Inflammatory macrophage treated with lipopolysaccharide for 4 hours (primary cell): ENCODE measurements around the gene SETD6.
"Not testable (repeated sequence)": the region's sequence is repeated elsewhere in the genome, so short reads cannot be mapped to it uniquely, and the experiment has no call there.

Experiments used
- DNase-seq: peaks from one replicate; pipeline ENCODE4 v3.0.0-alpha.2; 2020

SETD6 gene

GRCh38 chr16:58548378-58548777, 33.1 kb downstream of the SETD6 start:
- no peak for DNase-seq

- no peak for DNase-seq
Measured at GRCh38 chr16:58551496-58551895, 36.2 kb downstream of the SETD6 start.

DNA sequence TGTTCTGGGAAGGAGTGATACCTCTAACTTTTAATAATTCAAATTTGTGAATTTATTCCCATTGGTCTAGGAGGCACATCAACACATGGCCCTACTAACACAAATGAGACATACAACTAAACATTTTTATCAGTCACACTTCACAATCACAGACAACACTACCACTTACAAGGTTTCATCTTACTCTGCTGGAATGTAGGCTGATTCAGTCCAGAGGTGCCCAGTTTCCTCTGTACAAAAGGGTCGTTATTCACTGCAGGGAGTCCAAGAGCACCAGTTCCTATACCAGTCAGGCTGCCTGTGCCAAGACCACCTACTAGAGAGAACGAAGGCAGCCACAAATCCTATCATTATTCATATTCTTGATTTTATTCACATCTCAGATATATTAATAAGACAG, 41.4 kb downstream of the SETD6 start:
- no peak for DNase-seq

DNA sequence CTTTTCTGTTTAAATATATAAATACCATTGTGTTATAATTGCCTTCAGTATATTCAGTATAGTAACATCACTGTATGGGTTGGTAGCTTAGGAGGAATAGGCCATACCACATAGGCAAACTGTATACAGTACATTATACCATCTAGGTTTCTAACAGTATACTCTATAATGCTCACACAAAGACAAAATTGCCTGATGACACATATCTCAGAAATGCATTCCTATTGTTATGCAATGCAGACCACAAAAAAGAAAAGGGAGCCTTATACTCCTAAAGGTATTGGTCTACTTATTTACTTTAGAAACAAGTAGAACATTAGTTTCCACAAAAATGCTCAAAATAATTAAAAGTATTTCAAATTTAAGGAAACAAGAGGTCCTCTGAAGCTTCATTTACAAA, 47.9 kb downstream of the SETD6 start:
- no peak for DNase-seq

GRCh38 chr16:58563775-58564174, 48.5 kb downstream of the SETD6 start:
- DNase-seq: no peak

- DNase-seq: not testable (repeated sequence)
Measured at GRCh38 chr16:58565697-58566096, 50.4 kb downstream of the SETD6 start.
